GM10248 (cell line): Measurements from ENCODE around the gene PFDN6.

Source experiments
- CTCF ChIA-PET: fragments of 300-600 bp; sonication (Branson Sonifier 250); formaldehyde crosslinking; extraction: SDS; loops from one replicate; lab custom pipeline; 2021; ENCODE audit warnings: antibody characterized with exemption; lab: Yijun Ruan, JAX
- POLR2A ChIA-PET: fragments of 350-650 bp; sonication (Branson Sonifier 250); formaldehyde crosslinking; extraction: SDS; loops from one replicate; lab custom pipeline; 2020; ENCODE audit warnings: antibody characterized with exemption; lab: Yijun Ruan, JAX
- DNase-seq: peaks from one replicate; pipeline ENCODE4 v3.0.0; 2012; ENCODE audit errors: extremely low spot score
- TF ChIP-seq, protein P1 (sequence below): IDR thresholded peaks from 2 replicates; pipeline ENCODE4 v1.5.1; 2012; ENCODE audit warnings: mild to moderate bottlenecking, low read depth; ENCODE audit errors: extremely low read depth, missing control alignments, control extremely low read depth

Gene PFDN6

DNA sequence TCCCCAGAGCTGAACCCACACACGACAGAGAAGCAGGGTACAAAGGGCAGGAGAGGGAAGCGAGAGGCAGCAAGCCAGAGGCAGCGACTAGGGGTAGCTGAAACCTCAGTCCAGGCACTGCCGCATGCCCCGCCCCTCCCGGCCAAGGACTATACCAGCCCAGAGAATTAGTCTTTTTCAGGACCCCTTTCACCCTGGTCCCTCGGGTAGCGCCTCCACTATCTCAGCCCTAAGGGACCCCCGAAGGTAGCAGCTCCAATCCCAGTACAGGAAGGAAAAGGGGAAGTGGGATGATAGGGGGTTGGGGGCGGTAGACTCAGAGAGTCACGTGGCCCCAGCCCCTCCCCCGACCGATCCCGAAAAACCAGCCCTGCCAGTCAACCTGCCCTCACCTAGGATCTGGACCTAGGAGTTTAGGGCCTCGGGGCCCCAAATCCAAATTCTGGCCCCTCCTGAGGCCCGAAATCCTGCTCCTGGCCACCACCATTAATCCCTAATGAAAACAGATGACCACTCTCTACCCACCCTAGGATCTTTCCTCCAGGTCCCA lies 8.1 kb downstream of the PFDN6 start:
- CTCF ChIA-PET = interaction anchor here (1.6 to 2.1 kb wide), 2 partner anchors 18 to 20 kb away, joined by 6 to 8 read pairs; partner anchors contain the start of gene B3GALT4
- peak; percentile 57 for DNase-seq
- TF ChIP-seq, protein P1, sequence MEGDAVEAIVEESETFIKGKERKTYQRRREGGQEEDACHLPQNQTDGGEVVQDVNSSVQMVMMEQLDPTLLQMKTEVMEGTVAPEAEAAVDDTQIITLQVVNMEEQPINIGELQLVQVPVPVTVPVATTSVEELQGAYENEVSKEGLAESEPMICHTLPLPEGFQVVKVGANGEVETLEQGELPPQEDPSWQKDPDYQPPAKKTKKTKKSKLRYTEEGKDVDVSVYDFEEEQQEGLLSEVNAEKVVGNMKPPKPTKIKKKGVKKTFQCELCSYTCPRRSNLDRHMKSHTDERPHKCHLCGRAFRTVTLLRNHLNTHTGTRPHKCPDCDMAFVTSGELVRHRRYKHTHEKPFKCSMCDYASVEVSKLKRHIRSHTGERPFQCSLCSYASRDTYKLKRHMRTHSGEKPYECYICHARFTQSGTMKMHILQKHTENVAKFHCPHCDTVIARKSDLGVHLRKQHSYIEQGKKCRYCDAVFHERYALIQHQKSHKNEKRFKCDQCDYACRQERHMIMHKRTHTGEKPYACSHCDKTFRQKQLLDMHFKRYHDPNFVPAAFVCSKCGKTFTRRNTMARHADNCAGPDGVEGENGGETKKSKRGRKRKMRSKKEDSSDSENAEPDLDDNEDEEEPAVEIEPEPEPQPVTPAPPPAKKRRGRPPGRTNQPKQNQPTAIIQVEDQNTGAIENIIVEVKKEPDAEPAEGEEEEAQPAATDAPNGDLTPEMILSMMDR = no peak
- POLR2A ChIA-PET = interaction anchor here (1.0 to 3.3 kb wide), 4 partner anchors 9 to 26 kb away, joined by 5 to 17 read pairs (median 10); partner anchors contain the start of genes B3GALT4, RPS18, VPS52 and WDR46

DNA sequence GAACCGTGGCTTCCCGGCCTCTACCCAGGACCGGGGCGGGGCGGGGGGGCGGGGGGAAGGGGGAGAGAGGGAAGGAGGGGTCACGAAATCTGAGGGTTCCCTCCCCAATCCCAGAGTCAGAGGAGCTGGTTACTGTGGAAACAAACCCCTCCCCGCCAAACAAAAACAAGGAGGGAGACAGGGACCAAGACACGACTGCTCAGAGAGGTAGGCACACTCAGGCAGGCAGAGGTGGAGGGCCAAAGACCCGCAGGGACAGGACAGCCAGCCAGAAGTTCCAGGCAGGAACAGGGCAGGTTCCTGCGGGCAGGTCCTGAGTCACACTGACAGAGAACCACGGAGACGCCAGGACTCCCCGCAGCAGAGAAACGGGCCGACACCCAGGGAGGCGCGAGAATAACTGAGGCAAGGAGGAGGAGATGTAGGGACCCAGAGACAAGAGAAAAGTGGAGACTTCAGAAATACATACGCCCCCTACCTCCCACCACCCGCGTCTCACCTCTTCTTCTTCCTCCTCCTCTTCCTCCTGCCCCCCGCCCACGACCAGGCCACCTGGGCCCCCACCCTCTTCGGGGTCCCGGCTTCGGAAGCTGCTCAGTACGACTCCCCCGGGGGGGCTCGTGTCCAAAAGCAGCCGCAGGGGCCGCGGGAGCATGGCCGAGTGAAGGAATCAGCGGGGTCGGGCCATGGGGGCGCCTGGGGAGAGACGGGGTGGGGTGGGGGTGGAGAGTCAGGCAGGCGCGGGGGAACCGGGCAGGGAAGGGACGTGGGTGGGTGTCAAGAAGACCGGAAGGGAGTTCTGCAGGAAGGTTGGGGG lies 8.8 kb downstream of the PFDN6 start:
- ChIA-PET CTCF (interaction anchor here (0.8 to 2.1 kb wide), 7 partner anchors 10 to 27 kb away, joined by 3 to 15 read pairs (median 8); partner anchors contain the start of genes B3GALT4, RPS18, VPS52 and WDR46), POLR2A (interaction anchor here (1.0 to 3.3 kb wide), 4 partner anchors 9 to 26 kb away, joined by 5 to 17 read pairs (median 10); partner anchors contain the start of genes B3GALT4, RPS18, VPS52 and WDR46)
- peak; percentile 85 for DNase-seq
- TF ChIP-seq, protein P1 = no peak

DNA sequence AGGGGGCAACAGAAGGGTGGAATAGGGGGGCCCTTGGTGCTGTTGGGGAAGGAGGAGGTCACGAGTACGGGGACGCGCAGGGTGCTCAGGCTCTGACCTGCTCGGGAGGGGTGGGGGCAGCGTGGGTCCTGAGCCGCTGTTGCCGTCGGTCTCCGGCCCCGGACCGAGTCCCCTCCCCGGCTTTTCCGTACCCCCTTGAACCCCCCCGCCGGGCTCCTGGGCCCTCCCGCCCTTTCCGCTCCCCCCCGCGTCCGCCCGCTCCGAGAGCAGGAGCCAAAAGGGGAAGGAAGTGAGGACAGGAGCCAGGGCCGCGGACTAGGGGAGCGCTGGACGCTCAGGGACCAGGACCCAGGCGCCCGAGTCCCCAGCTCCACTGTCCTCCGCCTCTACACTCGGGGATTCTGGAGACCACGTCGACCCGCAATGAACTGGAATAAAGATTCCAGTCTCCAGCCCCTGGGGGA lies 9.4 kb downstream of the PFDN6 start, which contains the start of gene RGL2:
TSS of gene RGL2 (minus strand) at position 170 of the 464 bp plus-strand sequence. CDS start 332 bp downstream, outside the sequence.
- TF ChIP-seq, protein P1 = no peak
- peak; percentile 67 for DNase-seq
- ChIA-PET CTCF (interaction anchor here (0.8 to 2.7 kb wide), 15 partner anchors 10 to 108 kb away, joined by 3 to 15 read pairs (median 4); partner anchors contain the start of genes B3GALT4, RPS18, VPS52 and WDR46), POLR2A (interaction anchor here (0.7 to 3.3 kb wide), 6 partner anchors 10 to 27 kb away, joined by 3 to 17 read pairs (median 6); partner anchors contain the start of genes B3GALT4, PFDN6, RPS18 and VPS52)

DNA sequence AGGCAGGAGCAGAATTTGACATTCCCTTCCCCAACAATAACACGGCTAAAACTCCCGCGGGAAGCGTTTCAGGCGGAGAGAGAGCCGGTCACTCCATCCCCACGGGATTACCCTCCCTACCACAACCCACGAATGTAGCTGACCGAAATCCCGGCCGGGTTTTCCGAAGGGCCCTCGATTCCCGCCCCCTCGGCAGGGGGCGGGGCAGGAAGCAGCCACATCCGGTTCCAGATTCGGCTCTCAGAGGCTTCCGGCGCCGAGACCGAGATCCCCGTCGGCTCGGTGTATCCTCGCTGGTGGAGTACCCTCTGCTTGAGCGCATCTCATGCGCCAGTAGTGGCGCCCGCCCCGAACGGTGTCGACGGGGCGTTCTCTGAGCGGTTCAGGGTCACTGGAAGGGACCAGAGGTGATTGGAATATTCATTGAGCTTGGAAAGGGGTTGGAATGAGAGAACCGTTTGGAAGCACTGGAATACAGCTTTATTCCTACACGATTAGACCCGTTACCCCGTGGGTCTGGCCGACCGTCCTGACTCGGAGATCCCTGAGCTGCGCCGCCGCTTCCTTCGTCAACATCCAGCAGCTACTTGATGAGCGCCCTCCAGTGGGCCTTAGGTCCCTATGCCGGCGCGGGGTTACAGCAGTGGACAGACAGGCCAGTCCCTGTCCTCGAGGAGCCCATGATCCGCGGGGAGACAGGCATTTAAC lies 10.0 kb downstream of the PFDN6 start:
- ChIA-PET POLR2A (interaction anchor here (0.7 to 3.3 kb wide), 7 partner anchors 10 to 27 kb away, joined by 3 to 17 read pairs (median 6); partner anchors contain the start of genes B3GALT4, PFDN6, RPS18 and VPS52), CTCF (interaction anchor here (0.8 to 2.7 kb wide), 17 partner anchors 9 to 108 kb away, joined by 3 to 15 read pairs (median 4); partner anchors contain the start of genes B3GALT4, RPS18, VPS52 and WDR46)
- peak; percentile 92 for DNase-seq
- TF ChIP-seq, protein P1 = peak; percentile 76

DNA sequence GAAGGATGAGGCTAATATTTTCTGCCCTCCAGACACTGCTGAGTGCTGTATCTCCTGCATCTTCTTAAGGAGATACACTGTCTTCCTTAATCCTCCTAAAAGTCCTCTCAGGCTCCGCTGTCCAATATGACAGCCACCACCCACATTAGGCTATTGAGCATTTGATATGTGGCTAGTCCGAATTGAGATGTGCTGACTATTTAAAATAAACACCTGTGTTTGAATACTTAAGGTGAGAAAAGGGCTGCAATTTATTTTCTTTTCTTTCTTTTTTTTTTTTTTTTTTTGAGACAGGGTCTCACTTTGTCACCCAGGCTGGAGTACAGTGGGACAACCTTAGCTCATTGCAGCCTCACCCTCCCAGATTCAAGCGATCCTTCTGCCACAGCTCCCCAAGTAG lies 12.5 kb downstream of the PFDN6 start:
- TF ChIP-seq, protein P1 = no peak
- POLR2A ChIA-PET = interaction anchor here (0.7 kb wide), 1 partner anchor 10 kb away, joined by 7 read pairs; no protein-coding TSS in a partner anchor
- no peak for DNase-seq
- CTCF ChIA-PET = interaction anchor here (0.7 to 2.1 kb wide), 4 partner anchors 9 to 43 kb away, joined by 3 to 18 read pairs (median 4); partner anchors contain the start of gene TAPBP
